KBM-7 (cell line): Measurements from ENCODE around the gene SEMA3F.

Experiments
- DNase-seq: peaks from one replicate; pipeline ENCODE4 v3.0.0-alpha.2; 2015
- in situ Hi-C: fragments of 300-500 bp; cut with MboI; formaldehyde crosslinking; loops from 2 replicates; pipeline ENCODE4 v1.14.3; 2020; ENCODE audit warnings: low sequenced_read_pairs, low pct_unique_long_range_greater_than_20kb, mixed read lengths

The SEMA3F gene

GRCh38 chr3:50154840-50155490, at the start of gene SEMA3F:
TSS of gene SEMA3F (plus strand) at chr3:50155324. CDS start at chr3:50159623, 4,299 bp downstream.
- in situ Hi-C loops = no loop called here
- DNase-seq = peak; percentile 55

- DNase-seq = no peak
- in situ Hi-C loops = no loop called here
These were observed 43.4 kb upstream of the SEMA3F start for GRCh38 chr3:50111757-50112156.

- no peak for DNase-seq
- in situ Hi-C loops = no loop called here
These were observed 42.7 kb upstream of the SEMA3F start for GRCh38 chr3:50112462-50112861.

- in situ Hi-C loops = no loop called here
- DNase-seq = no peak
These were observed 38.0 kb upstream of the SEMA3F start for GRCh38 chr3:50117120-50117519.

GRCh38 chr3:50118237-50118636, 36.9 kb upstream of the SEMA3F start:
- in situ Hi-C loops = no loop called here
- no peak for DNase-seq

- in situ Hi-C loops = no loop called here
- DNase-seq = no peak
These were observed 35.3 kb upstream of the SEMA3F start for GRCh38 chr3:50119786-50120185.

- no peak for DNase-seq
- in situ Hi-C loops = no loop called here
These were observed 34.6 kb upstream of the SEMA3F start for GRCh38 chr3:50120364-50121071.

- DNase-seq = peak; percentile 80
- in situ Hi-C loops = no loop called here
These were observed 33.8 kb upstream of the SEMA3F start for GRCh38 chr3:50121072-50122032.

- in situ Hi-C loops = no loop called here
- no peak for DNase-seq
These were observed 33.1 kb upstream of the SEMA3F start for GRCh38 chr3:50122071-50122470.

GRCh38 chr3:50122661-50123391, 32.3 kb upstream of the SEMA3F start:
- no peak for DNase-seq
- in situ Hi-C loops = no loop called here

GRCh38 chr3:50123394-50124051, 31.6 kb upstream of the SEMA3F start:
- DNase-seq = no peak
- in situ Hi-C loops = no loop called here

GRCh38 chr3:50124052-50124799, 30.9 kb upstream of the SEMA3F start:
- in situ Hi-C loops = no loop called here
- no peak for DNase-seq

- DNase-seq = no peak
- in situ Hi-C loops = no loop called here
These were observed 30.3 kb upstream of the SEMA3F start for GRCh38 chr3:50124800-50125178.

- in situ Hi-C loops = no loop called here
- DNase-seq = no peak
These were observed 29.4 kb upstream of the SEMA3F start for GRCh38 chr3:50125541-50126286.

GRCh38 chr3:50126287-50127211, 28.6 kb upstream of the SEMA3F start:
- in situ Hi-C loops = no loop called here
- no peak for DNase-seq

- in situ Hi-C loops = no loop called here
- no peak for DNase-seq
These were observed 27.9 kb upstream of the SEMA3F start for GRCh38 chr3:50127251-50127691.
